HG02759 (cell line): ENCODE measurements around the gene SPHK1.
A peak's percentile ranks its signal among the peaks of the same experiment; 100 is the strongest.

Experiments
- ATAC-seq: cut with Tn5 transposase; IDR thresholded peaks from one replicate; pipeline ENCODE4 v1.9.1; 2021; ENCODE audit warnings: mild to moderate bottlenecking, moderate library complexity; ENCODE audit not compliant: unreplicated experiment

The SPHK1 gene

DNA sequence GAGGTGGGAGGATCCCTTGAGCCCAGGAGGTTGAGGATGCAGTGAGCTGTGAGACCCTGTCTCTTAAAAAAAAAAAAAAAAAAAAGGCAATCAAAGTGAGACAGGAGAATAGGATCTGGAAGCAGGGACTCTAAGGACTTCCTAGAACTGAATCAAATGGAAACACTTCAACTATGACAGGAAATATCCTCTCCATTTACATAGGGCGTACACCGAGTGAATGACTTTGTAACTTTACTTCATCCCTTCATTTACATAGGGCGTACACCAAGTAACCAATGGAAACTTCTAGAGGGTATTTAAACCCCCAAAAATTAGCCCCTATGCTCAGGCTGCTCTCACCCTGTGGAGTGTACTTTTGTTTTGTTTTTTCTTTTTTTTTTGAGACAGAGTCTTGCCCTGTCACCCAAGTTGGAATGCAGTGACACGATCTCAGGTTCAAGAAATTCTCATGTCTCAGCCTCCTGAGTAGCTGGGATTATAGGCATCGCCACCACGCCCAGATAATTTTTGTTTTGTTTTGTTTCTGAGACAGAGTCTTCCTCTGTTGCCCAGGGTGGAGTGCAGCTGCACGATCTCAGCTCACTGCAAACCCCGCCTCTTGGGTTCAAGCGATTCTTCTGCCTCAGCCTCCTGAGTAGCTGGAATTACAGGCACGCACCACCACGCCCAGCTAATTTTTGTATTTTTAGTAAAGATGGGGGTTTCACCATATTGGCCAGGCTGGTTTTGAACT is 21.1 kb upstream of the SPHK1 start:
- ATAC-seq: no peak

DNA sequence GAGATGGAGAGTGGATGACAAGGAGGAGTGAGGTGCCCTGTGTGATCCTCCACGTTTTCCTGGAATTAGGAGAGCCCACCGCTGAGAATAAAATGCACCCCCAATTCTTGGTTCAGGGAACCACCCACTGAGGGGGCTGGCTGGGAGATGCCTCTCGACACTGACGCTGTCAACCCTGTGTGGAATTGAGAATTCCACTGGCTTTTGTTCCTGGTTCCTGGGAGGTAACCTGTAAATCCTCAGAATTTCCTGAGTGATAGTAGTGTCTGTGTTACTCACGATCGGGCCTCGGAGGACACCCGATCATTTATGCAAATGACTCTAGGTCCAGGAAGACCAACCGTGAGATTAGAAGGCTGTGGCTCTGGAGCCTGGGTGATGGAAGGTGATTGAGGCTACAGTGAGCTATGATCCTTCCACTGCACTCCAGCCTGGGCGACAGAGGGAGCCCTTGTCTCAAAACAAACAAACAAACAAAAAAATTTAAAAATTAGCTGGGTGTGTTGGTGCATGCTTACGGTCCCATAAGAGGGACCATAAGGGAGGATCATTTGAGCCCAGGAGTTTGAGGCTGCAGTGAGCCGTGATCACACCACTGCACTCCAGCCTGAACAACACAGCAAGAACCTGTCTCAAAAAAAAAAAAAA is 19.0 kb upstream of the SPHK1 start:
- ATAC-seq: no peak

DNA sequence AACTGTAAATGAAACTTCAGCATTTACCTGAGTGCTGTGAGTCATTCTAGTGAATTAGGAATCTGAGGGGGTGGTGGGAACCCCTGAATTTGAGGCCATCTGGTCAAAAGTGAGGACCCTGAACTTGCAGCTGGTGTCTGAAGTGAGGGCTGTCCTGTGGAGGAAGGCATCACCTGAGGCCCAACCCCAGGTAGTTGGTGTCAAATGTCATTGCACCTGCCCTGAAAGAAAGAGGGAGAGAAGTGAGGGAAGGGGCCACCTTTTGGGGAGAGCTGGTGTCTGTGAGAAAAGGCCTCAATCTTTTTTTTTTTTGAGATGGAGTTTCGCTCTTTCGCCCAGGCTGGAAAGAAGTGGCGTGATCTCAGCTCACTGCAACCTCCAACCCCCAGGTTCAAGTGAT is 18.2 kb upstream of the SPHK1 start:
- ATAC-seq: no peak

DNA sequence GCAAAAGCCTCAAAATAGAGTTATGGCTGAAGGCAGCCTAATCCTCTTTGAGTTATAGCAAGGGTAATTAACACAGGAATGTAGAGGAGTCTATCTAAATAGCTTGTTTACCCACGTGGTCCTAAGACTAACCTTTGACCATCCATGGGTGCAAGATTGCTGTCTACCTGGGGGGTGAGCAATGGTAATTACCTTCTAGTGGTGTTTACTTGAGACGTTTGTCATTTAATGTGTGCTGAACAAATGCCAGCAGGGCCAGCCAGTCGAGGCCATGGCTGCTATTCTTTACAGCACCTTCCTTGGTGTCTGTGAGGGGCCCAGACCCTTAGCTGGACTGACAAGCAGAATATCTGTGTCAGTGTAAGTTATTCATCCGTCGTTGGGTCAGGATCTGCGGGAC is 16.8 kb upstream of the SPHK1 start:
- no peak for ATAC-seq

DNA sequence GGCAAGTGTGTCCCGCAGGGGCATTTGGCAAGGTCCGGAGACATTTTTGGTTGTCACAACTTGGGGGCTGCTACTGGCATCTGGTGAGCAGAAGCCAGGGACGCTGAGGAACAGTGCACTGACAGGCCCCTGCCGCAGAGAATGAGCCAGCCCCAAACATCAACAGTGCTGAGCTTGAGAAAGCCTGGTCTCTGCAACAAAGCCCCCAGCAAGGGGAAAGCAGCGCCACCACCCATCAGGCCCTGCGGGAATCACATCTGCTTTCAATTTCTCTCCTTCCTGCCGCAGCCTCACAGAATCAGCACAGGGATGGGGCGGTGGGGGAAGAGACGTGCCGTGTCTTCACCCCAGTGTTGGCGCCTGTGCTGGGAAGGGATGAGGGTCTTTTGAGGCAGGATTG is 15.9 kb upstream of the SPHK1 start:
- ATAC-seq: no peak

DNA sequence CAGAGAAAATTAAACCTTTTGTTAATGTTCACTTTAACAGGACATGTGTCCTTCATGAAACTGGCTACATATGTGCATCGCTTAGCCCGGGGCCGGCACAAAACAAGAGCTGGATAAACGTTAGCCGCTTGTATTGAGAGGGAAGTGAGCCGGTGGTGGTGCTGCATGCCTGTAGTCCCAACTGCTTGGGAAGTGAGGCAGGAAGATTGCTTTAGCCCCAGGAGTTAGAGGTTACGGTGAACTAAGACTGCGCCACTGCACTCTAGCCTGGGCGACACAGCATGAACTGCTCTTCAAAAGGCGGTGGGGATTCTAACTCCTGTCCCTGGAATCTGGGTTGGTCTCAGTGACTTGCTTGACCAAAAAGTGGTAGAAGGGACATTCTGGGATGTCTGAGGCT is 15.0 kb upstream of the SPHK1 start:
- ATAC-seq: no peak

DNA sequence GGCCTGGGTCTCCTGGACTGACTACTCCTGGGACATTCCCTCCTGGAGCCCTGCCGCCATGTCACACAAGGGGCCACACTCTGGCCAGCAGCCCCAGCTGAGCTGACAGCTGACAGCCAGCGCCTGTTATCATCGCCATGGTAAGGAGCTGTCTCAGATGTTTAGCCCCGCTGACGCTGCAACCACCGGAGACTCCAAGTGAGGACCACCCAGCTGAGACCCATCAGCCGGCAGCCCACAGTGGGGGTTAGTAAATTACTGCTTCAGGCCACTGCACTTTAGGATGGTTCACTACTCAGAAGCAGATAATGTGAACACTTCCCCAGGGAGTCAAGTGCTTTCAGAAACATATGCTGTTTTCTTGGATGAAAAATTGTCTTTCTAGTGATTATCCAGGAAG is 14.6 kb upstream of the SPHK1 start:
- ATAC-seq: no peak

DNA sequence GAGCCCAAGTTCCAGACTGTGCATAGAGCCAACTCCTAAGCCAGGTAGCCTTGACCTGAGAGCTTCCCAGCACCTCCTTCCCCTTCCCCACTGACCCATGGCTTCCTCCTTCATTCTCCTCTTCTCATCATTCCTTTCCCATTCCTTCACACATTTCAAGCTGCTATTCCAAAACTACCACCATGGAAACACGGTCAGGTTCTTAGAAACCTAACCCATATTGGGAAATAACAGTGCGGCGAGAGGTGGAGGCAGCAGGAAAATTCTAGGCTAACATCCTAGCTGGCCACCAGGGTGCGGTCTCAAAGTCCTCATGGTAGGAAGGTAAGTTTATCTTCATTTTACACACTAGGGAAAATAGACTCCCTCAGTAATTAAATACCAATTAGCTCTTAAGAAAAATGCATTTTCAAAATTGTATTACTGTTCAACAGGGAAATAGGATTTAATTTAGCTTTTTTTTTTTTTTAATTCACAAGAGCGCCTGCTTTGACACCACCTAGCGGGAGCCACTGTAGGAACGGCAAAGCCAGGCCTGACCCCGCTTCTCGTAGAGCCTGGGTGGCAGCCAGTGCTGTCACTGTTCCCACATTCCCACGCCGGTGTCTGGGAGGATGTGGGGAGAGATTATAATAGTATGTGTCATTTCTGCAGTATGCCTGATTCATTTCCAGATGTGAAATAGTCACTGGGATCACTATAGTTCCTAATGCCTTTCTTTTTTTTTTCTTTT is 14.0 kb upstream of the SPHK1 start:
- no peak for ATAC-seq

DNA sequence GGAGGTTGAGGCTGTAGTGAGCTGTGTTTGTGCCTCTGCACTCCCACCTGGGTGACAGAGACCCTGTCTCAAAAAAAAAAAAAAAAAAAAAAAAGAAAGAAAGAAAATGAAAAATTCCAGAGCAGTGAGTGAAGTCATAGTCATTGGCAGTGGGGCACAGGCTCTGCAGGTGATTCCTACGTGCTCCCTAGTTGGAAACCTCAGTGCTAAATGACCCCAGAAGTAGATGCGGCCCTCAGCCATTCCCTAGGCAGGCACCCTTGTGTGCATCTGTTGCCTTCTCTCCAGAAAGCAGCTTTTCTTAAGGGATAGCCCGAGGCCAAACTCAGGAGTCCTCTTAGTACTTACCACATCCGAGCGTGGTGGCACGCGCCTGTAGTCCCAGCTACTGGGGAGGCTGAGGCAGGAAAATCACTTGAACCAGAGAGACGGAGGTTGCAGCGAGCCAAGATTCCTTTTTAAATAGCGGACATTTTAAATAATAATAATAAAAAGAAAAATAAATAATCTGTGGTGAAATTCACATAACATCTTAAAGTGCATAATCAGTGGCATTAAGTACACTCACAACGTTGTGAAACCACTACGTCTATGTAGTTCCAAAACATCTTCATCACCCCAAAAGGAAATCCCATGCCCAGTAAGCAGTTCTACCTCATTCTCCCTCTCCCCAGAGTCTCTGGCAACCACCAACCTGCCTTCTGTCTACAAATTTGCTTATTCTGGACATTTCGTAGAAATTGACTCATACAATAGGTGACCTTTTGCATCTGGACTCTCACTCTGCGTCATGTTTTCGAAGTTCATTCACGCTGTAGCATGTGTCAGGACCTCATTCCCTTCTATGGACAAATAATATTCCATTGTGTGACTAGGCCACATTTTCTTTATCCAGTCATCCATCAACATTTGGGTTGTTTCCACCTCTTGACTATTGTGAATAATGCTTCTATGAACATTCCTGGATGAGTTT is 12.5 kb upstream of the SPHK1 start:
- no peak for ATAC-seq

DNA sequence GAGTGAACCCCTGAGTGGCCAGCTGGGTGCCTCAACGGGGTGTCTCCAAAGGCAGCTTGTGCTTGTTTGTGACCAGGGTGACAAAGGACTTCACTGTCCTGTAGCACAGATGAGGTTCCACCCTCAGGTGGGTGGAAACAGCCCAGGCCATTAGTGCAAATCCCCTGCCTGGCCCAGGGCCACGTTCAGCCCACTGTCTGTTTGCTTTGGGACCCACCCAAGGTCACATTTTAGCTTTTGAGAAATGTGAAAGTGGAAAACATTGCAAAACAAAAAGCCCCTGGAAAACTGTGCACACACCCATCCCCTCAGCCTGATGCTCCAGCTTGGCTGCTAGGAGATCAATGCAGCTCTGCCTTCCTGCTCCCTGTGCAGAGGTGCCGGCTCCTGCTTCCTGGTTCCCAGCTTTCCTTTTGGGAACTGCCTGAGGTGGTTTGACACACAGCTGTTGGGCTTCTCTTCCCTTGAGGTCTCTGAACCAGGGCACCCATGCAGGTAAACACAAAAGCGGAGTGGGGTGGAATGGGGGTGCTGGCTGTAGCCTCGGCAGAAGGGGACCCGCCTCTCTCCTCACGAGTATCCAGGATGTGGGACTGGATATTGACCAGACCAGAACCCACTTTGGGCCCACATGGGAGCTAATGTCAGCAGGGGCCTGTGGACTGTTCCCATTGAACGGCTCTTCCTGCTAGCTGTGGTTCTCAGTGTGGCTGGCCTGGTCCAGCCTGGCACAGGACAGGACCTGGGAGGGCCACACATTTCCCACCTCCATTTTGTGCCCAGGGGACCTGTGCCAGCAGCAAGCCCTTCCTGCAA is 7.9 kb upstream of the SPHK1 start:
- no peak for ATAC-seq

DNA sequence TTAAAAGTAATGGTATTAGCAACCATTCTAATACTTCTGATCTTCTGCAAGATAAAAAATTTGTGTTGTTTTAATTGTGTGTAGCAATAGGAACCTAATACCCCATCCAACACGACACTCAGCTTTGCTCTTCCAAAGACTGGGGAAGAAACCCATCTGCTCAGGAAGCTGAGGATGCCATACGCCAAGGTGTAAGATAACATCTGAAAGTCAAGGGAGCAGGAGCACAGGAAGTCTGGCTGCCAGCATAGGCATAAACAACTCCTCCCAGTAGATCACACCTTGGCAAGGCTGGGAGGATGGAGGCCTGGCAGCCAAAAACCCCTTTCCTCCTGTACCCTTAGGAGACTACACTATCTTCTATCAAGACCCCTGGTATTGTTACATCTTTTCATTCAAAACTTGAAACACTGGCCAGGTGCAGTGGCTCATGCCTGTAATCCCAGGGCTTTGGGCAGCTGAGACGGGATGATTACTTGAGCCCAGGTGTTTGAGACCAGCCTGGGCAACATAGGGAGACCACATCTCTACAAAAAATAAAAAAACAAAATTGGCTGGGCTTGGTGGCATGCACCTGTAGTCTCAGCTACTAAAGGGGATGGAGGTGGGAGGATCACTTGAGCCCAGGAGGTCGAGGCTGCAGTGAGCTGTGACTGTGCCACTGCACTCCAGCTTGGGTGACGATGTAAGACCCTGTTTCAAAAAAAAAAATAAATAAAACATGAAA is 5.7 kb upstream of the SPHK1 start:
- ATAC-seq: no peak

DNA sequence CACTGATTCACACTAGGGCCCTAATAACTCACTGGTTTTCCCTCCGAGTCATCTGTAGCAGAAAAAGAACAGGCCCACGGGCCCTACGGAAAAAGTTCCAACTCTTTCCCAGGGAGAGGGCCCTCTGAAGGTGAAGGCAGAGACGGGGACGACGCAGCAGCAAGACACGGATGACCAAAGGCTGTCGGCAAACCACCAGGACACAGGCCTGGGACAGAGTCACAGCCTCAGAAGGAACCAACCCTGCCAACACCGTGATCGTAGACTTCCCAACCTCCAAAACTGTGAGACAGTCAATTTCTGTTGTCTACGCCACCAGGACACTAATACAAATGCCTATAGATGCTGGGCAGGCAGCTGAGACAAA is 5.2 kb upstream of the SPHK1 start:
- no peak for ATAC-seq

DNA sequence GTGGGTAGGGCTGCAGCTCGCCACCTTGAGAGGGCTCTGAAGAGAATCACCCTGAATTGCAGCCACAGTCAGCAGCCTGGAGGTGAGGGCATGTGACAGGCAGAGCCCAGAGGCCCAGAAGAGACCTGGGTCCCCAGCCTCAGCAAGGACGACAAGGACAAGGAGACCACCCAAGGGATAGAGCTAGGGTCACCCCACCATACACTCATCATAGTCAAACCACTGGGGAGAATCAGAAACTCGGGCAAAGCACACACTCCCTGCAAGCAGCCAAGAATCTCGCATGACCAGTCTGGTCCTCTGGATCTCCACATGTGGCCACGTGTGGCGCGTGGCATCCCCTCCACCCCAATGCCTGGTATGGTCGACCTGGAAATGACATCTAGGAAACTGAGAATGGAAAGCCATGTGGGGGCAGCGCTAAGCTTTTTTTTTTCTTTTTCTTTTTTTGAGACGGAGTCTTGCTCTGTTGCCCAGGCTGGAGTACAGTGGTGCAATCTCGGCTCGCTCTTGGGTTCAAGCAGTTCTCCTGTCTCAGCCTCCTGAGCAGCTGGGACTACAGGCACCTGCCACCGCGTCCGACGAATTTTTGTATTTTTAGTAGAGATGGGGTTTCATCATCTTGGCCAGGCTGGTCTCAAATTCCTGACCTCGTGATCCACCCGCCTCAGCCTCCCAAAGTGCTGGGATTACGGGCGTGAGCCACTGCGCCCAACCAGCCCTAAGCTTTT is 4.6 kb upstream of the SPHK1 start:
- no peak for ATAC-seq

DNA sequence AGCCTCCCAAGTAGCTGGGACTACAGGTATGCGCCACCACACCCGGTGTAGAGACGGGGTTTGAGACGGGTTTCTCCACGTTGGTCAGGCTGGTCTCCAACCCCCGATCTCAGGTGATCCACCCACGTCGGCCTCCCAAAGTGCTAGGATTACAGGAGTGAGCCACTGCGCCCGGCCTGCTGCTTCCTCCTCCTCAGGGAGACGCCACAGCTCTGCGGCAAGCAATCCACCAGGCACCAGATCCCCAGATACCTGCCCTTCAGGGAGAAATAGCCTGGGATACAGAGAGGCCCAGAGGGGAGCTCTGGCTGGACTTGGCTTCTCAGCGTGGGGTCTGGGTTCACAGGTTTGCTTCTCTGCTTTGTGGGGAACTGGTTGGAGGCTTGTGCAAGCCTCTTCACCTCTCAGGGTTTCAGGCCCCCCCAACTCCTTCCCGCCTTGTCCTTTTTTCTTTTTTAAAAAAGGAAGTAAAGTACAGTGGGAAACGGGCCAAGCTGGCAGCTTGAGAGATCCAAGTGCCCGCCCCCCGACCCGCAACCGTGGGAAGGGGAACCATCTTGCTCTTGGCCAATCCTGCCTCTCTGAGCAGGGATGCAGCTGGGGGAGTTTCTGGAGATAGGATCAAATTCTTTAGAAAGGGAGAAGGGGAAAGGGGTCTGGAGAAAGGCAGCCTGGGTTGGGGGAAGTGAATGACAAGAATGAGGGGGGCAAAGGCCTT is 2.6 kb upstream of the SPHK1 start:
- ATAC-seq: no peak

DNA sequence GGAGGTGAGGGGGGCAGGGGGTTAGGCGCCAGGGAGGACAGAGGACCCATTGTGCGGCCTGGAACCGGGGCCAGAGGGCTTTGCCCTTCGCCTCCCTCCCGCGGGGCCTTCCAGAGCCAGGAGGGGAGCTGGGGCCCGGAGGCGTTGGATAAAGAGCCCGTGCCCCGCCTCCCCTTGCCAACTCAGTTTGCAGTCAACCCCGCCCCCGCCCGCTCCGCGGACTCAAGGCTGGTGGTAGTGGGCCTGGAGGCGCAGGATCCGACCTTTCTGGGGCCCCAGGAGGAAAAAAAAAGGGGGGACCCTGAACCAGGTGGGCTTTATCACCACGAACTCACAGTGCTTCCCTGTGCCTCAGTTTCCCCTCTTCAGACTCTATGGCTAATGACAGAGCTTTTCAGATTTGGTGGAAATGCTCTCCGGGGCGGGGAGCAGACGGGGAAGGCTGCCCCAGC is 2.0 kb upstream of the SPHK1 start:
- ATAC-seq: no peak

DNA sequence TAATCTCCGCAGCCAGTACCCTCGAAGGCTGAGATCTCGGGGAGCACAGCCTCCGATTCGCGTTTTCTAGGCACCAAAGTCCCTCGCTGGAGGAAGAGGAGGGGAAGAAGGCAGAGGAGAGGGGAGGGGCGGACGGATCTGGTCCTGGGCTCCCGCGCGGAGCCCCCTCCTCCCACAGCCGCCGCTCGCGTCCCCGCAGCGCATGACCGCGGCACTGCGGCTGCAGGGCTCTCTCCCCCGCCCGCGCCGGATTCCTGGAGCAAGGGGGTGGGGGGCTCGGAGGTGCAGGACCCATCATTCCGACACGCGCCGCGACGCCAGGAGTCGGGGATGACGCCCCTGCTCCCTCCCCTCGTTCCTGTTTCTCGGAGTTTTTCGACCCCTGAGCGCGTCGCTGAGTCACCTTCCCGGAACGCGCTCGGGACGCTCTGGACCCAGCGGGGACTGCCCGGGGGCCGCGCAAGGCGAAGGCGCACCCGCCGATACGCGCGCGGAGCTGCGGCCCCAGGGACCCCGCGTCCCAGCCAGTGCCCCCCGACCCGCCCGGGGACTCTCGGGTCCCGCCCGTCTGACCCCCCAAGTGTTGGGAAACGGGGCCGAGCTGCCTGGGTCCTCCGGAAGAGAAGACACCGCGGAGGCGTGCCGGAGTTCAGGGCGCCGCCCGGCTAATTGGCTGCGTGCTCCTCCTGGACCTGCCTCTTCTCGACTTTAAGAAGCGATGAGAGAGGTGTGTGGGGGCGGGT is 1.4 kb upstream of the SPHK1 start:
- no peak for ATAC-seq

DNA sequence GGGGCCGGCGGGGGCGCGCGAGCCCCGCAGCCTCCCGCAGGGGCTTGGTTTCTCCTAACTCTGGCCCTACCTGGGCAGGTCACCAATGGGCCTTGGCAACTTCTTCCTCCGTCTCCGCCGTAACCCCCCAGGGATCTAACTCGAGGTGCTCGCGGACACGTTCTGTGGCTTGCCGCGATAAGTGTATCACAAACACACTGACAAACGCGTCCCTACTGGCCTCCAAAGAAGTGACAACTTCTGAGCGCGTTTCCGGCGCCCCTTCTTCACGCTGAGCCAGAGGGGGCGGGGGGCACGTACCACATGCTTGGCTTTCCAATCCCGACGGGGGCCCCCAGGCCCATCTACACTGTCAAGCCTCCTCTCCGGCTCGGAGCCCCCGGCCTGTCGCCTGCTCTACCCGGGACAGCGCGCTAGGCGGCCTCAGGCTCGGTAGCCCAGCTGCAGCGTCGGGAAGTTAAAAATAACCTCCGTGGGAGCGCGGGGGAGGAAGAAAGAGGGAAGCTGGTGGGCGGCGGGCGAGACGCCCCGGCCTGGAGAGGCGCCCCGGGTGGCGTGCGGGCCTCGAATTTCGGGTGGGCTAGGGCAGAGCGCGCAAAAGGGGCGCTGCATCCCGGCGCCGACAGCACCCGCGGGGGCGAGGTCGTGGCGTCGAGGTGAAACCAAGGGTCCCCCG is 725 bp upstream of the SPHK1 start:
- ATAC-seq: peak; percentile 9
